Renal cortex interstitium (tissue), 11 donors: ENCODE results near the gene SPDYE2B. TPM values are rescaled to one million over a fixed set of nuclear protein-coding genes. Genes with fewer than 3 reads are reported as not detected.
"Not testable (repeated sequence)": the region's sequence is repeated elsewhere in the genome, so short reads cannot be mapped to it uniquely, and the experiment has no call there.

ENCODE experiments used
- DNase-seq, 11 donors: peaks; one replicate each; pipeline ENCODE4 v3.0.0-alpha.2; 2013; ENCODE audit warnings: low read depth in 9 of 11, low spot score in 4 of 11; ENCODE audit errors: extremely low read depth in 1 of 11
- polyA plus RNA-seq, 3 donors: library from polyadenylated mRNA; unstranded; fragments of 120-200 nt; gene quantifications; one replicate each; pipeline ENCODE4 v1.2.1, GENCODE V29; 2013; ENCODE audit not compliant: insufficient read length in 3 of 3

Gene SPDYE2B
- polyA plus RNA-seq, 3 donors, result 0.84 to 7.6 (median 0.89) TPM

DNA sequence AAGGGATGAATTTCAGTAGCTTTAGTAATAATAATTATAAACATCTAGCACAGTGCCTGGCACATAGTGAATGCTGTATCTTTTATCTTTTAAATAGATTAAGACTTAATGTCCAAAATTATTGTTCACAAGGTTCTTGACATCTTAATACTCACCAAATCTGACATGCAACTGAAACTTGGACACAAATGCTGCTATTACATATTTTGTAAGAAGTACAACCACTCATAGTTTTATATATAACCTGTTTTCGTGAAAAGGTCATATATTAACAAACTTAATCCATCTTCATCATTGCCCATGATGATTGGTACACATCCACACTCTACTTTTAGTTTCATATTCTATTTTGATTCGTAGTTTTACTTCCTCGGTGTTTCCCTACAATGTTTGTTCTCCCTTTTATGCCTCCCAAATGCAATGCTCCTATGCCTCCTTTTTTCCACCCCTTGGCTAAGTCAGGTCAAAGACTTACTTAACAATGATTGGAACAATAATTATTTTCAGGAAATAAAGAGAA, 45.0 kb downstream of the SPDYE2B start:
- not testable (repeated sequence) for DNase-seq

DNA sequence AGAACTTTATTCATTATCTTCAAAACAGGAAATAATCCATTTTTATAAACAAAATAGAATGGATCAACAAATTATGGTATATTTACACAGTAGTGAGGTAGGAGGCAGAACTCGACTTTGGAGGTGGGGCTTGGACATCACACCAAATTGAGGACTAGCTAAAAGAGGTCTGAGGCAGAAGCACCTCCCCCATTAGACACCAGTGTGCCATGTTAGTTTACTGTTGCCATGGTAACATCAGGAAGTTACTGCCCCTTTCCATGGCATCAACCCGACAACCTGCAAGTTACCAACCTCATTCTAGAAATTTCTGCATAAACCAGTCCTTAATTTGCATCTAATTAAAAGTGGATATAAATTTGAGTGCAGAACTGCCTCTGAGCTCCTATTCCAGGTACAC, 45.9 kb downstream of the SPDYE2B start:
- not testable (repeated sequence) for DNase-seq

DNA sequence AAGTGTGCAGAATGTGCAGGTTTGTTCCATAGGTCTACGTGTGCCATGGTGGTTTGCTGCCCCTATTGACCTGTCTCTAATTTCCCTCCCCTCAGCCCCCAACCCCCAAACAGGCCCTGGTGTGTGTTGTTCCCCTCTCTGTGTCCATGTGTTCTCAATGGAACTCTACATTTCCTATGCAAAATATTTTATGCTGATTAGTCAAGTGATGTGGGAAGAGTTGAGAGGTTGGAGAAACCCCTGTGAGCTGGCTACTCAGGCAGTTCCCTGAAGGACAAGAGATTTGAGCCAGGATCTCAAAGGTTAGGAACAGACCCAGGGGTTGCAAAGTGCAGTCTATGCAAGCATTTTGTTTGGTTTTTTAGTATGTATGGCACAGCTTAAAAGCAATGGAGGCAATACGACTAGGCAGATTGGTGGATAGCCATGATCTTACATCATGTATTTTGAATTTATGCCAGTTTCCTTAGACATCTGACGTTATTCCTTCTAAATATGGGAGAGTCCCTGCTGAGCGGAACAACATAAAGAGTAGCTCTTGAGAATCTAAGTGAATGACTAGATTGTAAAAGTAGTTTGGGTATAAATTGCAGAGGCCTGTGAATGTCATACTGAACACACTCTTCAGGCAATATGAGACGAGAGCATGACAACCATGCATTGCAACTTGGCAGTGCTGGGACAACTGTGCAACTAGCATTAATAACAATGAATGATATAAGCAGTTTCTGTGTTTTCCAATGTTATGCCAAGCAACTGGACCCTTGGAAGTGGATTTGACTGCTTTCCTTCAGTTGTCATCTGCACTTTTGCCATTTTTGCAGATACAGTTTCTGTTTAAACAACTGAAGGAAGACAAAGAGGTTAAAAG, 47.8 kb downstream of the SPDYE2B start:
- DNase-seq, result not testable (repeated sequence)

DNA sequence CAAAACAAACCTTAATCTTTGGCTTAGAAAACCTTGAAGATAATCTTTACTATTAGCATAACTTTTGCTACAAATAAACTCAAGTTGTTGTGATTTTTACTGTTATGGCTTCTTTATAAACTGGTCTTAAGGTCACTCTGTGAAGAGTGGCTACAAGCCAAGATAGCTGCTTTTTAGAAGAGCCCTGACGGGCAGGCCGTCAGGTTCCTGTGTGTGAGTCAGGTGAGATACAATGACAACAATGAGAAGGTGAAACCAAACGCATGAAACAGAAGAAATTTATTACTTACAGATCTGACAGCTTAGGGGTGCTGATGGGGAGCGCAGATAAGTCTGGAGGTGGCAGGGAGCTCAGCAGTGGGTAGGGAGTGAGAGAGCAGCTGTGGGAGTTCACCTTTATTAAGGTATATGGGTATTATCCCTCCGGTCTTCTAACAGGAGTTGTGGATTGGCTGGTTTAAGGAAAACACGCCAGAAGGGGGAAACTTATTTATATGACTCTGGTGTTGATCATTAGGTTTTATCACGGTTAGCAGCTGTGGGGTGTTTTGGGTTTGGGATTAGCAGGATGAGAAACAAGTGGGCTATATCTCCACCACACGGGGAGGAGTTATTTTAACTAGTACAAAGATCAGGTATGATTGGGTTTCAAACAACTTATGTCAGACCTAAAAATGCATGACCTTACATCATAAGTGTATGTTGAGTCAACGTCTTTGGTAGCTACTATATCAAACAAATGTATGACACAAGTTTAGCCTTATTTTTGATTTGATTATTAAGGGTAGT, 49.0 kb downstream of the SPDYE2B start:
- DNase-seq, result not testable (repeated sequence)

Other genes with a start within 250 kb of the SPDYE2B start
- 10 to 100 TPM; 15.1 to 25.8 (median 24.1) TPM for gene ORAI2, start 216.7 kb upstream of the SPDYE2B start, polyA plus RNA-seq
- 10 to 100 TPM; 10.6 to 13.3 (median 12.9) TPM for gene ALKBH4, start 185.5 kb upstream of the SPDYE2B start, polyA plus RNA-seq
- 10 to 100 TPM; 17.3 to 23.2 (median 21.9) TPM for gene LRWD1, start 185.3 kb upstream of the SPDYE2B start, polyA plus RNA-seq
- 10 to 100 TPM; 22.4 to 32.7 (median 32.0) TPM for gene POLR2J, start 171.4 kb upstream of the SPDYE2B start, polyA plus RNA-seq
- gene RASA4B, start 132.5 kb upstream of the SPDYE2B start, polyA plus RNA-seq, result 10 to 100 TPM in 1 of 3 donors, 1 to 10 TPM in 2; 4.7 to 24.9 (median 8.4) TPM
- gene UPK3BL2, start 106.6 kb upstream of the SPDYE2B start, polyA plus RNA-seq, result 10 to 100 TPM in 2 of 3 donors, 1 to 10 TPM in 1; 3.6 to 14.3 (median 13.7) TPM
- 1 to 10 TPM; 3.2 to 5.6 (median 4.5) TPM for gene SPDYE2, start 99.1 kb upstream of the SPDYE2B start, polyA plus RNA-seq
- 10 to 100 TPM; 80.1 to 91.8 (median 80.8) TPM for gene POLR2J3, start 77.7 kb upstream of the SPDYE2B start, polyA plus RNA-seq
- gene RASA4, start 33.6 kb upstream of the SPDYE2B start, polyA plus RNA-seq, result 10 to 100 TPM; 27.6 to 56.1 (median 30.8) TPM
- 10 to 100 TPM in 2 of 3 donors, 1 to 10 TPM in 1; 3.8 to 12.4 (median 11.8) TPM for gene UPK3BL1, start 7.5 kb upstream of the SPDYE2B start, polyA plus RNA-seq
- gene POLR2J2, start 21.3 kb downstream of the SPDYE2B start, polyA plus RNA-seq, result 1 to 10 TPM; 1.1 to 1.7 (median 1.6) TPM
- gene FAM185A, start 98.7 kb downstream of the SPDYE2B start, polyA plus RNA-seq, result 10 to 100 TPM in 2 of 3 donors, 1 to 10 TPM in 1; 9.9 to 11.6 (median 10.0) TPM